ENCODE results near the gene ZBTB12. TPM values are rescaled to one million over a fixed set of nuclear protein-coding genes. Genes with fewer than 3 reads are reported as not detected.
"Not testable (repeated sequence)": the region's sequence is repeated elsewhere in the genome, so short reads cannot be mapped to it uniquely, and the experiment has no call there.

Gene ZBTB12
- total RNA-seq, 2 donors from 2014 or later: 25.4 to 29.9 TPM

DNA sequence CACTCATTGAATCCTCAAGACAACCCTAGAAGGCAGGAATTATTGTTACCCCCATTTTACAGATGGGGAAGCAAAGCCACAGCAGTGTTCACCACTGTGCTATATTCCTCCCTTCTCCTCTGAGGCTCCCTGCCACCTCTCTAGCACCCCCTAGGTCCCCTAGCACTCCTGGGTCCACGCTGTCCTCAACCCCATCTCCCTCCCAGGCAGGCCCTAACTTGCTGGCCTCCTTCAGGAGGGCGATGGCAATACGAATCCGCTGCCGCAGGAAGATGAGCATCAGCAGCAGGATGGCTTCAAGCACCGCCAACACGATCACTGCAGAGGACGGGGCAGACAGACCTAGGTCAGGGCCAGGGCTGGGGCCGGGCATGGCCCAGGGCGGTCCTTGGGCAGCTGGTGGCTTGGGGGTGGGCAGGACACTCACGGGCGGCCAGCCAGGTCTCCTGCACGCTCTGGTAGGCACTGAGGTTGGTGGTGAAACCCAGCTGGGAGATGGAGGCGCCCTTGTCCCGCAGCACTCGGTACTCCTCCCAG lies 31.4 kb downstream of the ZBTB12 start:
- Mint-ChIP-seq H3K36me3 (ENCODE audit: low read depth) (no peaks in the 10 kb centered on the region), H3K4me3 (no peak overlapping the region), H3K27me3 (ENCODE audit: insufficient read depth) (peaks cover 7% of the 10 kb centered on the region), H3K9me3 (no peaks in the 10 kb centered on the region), H3K27ac (no peak overlapping the region), H3K4me1 (no peaks in the 10 kb centered on the region)
- H3K9me3 ChIP-seq (ENCODE audit: control insufficient read depth, low read length): no peaks in the 10 kb centered on the region
- no peaks in the 10 kb centered on the region for H3K36me3 ChIP-seq (ENCODE audit: control insufficient read depth, insufficient read depth, low read length)
- H3K4me1 ChIP-seq (ENCODE audit: control insufficient read depth, insufficient read depth, low read length): no peaks in the 10 kb centered on the region
- peak; percentile 67 for DNase-seq
- no peak overlapping the region for H3K27ac ChIP-seq (ENCODE audit: low read depth, low read length)
- TF ChIP-seq, protein P1, sequence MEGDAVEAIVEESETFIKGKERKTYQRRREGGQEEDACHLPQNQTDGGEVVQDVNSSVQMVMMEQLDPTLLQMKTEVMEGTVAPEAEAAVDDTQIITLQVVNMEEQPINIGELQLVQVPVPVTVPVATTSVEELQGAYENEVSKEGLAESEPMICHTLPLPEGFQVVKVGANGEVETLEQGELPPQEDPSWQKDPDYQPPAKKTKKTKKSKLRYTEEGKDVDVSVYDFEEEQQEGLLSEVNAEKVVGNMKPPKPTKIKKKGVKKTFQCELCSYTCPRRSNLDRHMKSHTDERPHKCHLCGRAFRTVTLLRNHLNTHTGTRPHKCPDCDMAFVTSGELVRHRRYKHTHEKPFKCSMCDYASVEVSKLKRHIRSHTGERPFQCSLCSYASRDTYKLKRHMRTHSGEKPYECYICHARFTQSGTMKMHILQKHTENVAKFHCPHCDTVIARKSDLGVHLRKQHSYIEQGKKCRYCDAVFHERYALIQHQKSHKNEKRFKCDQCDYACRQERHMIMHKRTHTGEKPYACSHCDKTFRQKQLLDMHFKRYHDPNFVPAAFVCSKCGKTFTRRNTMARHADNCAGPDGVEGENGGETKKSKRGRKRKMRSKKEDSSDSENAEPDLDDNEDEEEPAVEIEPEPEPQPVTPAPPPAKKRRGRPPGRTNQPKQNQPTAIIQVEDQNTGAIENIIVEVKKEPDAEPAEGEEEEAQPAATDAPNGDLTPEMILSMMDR (conservative IDR thresholded peaks at IDR 0.05): peak; percentile 54
- no peaks in the 10 kb centered on the region for H3K27me3 ChIP-seq (ENCODE audit: control insufficient read depth, insufficient read depth, low read length, poor library complexity, severe bottlenecking)
- no peak overlapping the region for H3K4me3 ChIP-seq (ENCODE audit: low read length)
- 89 to 96% methylated on average over 10 to 16 of the region's 16 CpGs for WGBS, 2 experiments (ENCODE audit: insufficient coverage in 1 of 2, insufficient read length in 1 of 2)
- H3K9ac ChIP-seq (ENCODE audit: extremely low read depth, low read length, poor library complexity, severe bottlenecking): no peak overlapping the region

DNA sequence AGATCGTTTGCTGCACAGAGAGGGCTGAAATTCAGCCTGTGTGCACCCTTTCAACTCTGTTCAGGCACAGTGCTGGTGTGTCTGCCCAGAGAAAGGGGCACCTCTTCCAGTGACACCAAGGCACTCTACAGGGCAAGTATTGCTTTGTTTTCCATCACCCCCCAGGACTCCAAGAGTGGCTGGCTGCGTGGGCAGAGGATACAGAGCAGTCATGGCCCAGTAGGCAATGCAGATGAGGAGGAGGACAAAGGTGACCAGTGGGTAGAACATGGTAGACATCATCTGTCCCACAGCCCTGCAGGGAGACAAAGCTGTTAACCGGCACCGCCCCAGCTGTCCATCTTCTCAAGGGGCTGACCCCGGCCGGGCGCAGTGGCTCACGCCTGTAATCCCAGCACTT lies 32.5 kb downstream of the ZBTB12 start:
- no peak overlapping the region for H3K4me3 Mint-ChIP-seq
- no peak overlapping the region for H3K9ac ChIP-seq (ENCODE audit: extremely low read depth, low read length, poor library complexity, severe bottlenecking)
- no peaks in the 10 kb centered on the region for H3K36me3 ChIP-seq (ENCODE audit: control insufficient read depth, insufficient read depth, low read length)
- no peak overlapping the region for H3K4me3 ChIP-seq (ENCODE audit: low read length)
- no peaks in the 10 kb centered on the region for H3K27me3 ChIP-seq (ENCODE audit: control insufficient read depth, insufficient read depth, low read length, poor library complexity, severe bottlenecking)
- peaks cover 3% of the 10 kb centered on the region for H3K4me1 Mint-ChIP-seq
- WGBS, 2 experiments (ENCODE audit: insufficient coverage in 1 of 2, insufficient read length in 1 of 2): 73 to 94% methylated on average over 2 to 8 of the region's 8 CpGs
- no peaks in the 10 kb centered on the region for H3K9me3 ChIP-seq (ENCODE audit: control insufficient read depth, low read length)
- H3K27ac ChIP-seq (ENCODE audit: low read depth, low read length): no peak overlapping the region
- no peaks in the 10 kb centered on the region for H3K4me1 ChIP-seq (ENCODE audit: control insufficient read depth, insufficient read depth, low read length)
- no peak overlapping the region for H3K27ac Mint-ChIP-seq
- peaks cover 7% of the 10 kb centered on the region for H3K27me3 Mint-ChIP-seq (ENCODE audit: insufficient read depth)
- H3K36me3 Mint-ChIP-seq (ENCODE audit: low read depth): no peaks in the 10 kb centered on the region
- DNase-seq: no peak
- TF ChIP-seq, protein P1 (conservative IDR thresholded peaks at IDR 0.05): no peak
- H3K9me3 Mint-ChIP-seq: no peaks in the 10 kb centered on the region

DNA sequence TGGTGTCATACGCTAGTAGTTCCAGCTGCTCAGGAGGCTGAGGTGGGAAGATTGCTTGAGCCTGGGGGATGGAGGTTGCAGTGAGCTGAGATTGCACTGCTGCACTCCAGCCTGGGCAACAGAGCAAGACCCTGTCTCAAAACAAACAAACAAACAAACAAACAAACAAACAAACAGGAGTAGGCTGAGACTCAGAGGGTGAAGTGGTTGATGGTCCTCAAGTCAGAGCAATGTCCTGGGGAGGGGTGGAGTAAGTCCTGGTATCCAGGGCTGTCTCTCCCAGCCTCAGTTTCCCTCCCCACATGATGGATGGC lies 33.3 kb downstream of the ZBTB12 start:
- H3K27me3 ChIP-seq (ENCODE audit: control insufficient read depth, insufficient read depth, low read length, poor library complexity, severe bottlenecking); H3K9me3 Mint-ChIP-seq; H3K9ac ChIP-seq (ENCODE audit: extremely low read depth, low read length, poor library complexity, severe bottlenecking); H3K27ac ChIP-seq (ENCODE audit: low read depth, low read length); H3K9me3 ChIP-seq (ENCODE audit: control insufficient read depth, low read length); H3K4me3 ChIP-seq (ENCODE audit: low read length); H3K36me3 Mint-ChIP-seq (ENCODE audit: low read depth); H3K4me1 Mint-ChIP-seq; H3K27me3 Mint-ChIP-seq (ENCODE audit: insufficient read depth); H3K4me3 Mint-ChIP-seq; H3K27ac Mint-ChIP-seq; H3K36me3 ChIP-seq (ENCODE audit: control insufficient read depth, insufficient read depth, low read length); DNase-seq; H3K4me1 ChIP-seq (ENCODE audit: control insufficient read depth, insufficient read depth, low read length): not testable (repeated sequence)
- WGBS, 2 experiments (ENCODE audit: insufficient coverage in 1 of 2, insufficient read length in 1 of 2): 75 to 96% methylated on average over 1 of the region's 1 CpG
